OCI-LY7 (cell line): ENCODE measurements around the gene ELMO2. TPM values are rescaled to one million over a fixed set of nuclear protein-coding genes. Genes with fewer than 3 reads are reported as not detected.
A peak's percentile ranks its signal among the peaks of the same experiment; 100 is the strongest.

ENCODE experiments used
- Bru-seq: library from RNA; stranded (reverse); fragments of 400-500 nt; gene quantifications from one replicate; lab custom pipeline; 2021; lab: Mats Ljungman, UMichigan
- BruChase-seq, 2 experiments: library from RNA; stranded (reverse); fragments of 400-500 nt; gene quantifications; one replicate each; lab custom pipeline; 2021; lab: Mats Ljungman, UMichigan
- BruUV-seq: library from RNA; stranded (reverse); fragments of 400-500 nt; replicated peaks from 2 replicates; lab custom pipeline; 2021; lab: Mats Ljungman, UMichigan
- CTCF ChIA-PET: fragments of 300-600 bp; sonication (Branson Sonifier 250); formaldehyde crosslinking; loops from one replicate; lab custom pipeline; 2022; ENCODE audit warnings: antibody characterized with exemption; ENCODE audit not compliant: unreplicated experiment; lab: Charles Lee
- POLR2A ChIA-PET: fragments of 300-600 bp; sonication (Branson Sonifier 250); formaldehyde crosslinking; loops from one replicate; lab custom pipeline; 2022; ENCODE audit warnings: antibody characterized with exemption; lab: Charles Lee
- DNase-seq: peaks from one replicate; pipeline ENCODE4 v3.0.0-alpha.2; 2015; ENCODE audit warnings: low spot score
- H2AFZ ChIP-seq: fragments of 200-600 bp; sonication (generic), shearing (Covaris generic); 2 replicates; pipeline ENCODE4 v1.6.1; 2014; ENCODE audit warnings: mild to moderate bottlenecking, antibody characterized with exemption, low read length, moderate library complexity
- H3K27ac ChIP-seq: fragments of 200-600 bp; sonication (generic); 2 replicates; pipeline ENCODE4 v1.5.1; 2014; ENCODE audit warnings: mixed run types, low read depth, mild to moderate bottlenecking, moderate library complexity, low read length, inconsistent platforms; ENCODE audit not compliant: poor library complexity, severe bottlenecking
- H3K36me3 ChIP-seq: fragments of 200-600 bp; sonication (generic); 2 replicates; pipeline ENCODE4 v1.6.1; 2014; ENCODE audit warnings: mild to moderate bottlenecking, antibody characterized with exemption, low read length, moderate library complexity, mixed read lengths; ENCODE audit not compliant: insufficient read depth
- H3K4me1 ChIP-seq: fragments of 200-600 bp; sonication (generic); 2 replicates; pipeline ENCODE4 v1.5.1; 2014; ENCODE audit warnings: mild to moderate bottlenecking, low read length; ENCODE audit not compliant: insufficient read depth, poor library complexity, severe bottlenecking
- H3K4me2 ChIP-seq: fragments of 200-600 bp; sonication (generic); 2 replicates; pipeline ENCODE4 v1.6.1; 2014; ENCODE audit warnings: mild to moderate bottlenecking, low read length
- H3K4me3 ChIP-seq: fragments of 200-600 bp; sonication (generic); 2 replicates; pipeline ENCODE4 v1.5.1; 2014; ENCODE audit warnings: mild to moderate bottlenecking, low read depth, low read length; ENCODE audit not compliant: poor library complexity, severe bottlenecking
- H3K79me2 ChIP-seq: fragments of 200-600 bp; sonication (generic); 2 replicates; pipeline ENCODE4 v1.6.1; 2016; ENCODE audit warnings: low read depth, mild to moderate bottlenecking, low read length, moderate library complexity, mixed read lengths; ENCODE audit not compliant: insufficient read depth
- H3K9me2 ChIP-seq: fragments of 200-600 bp; sonication (generic); 2 replicates; pipeline ENCODE4 v1.6.1; 2016; ENCODE audit warnings: mild to moderate bottlenecking, low read length, mixed read lengths; ENCODE audit not compliant: insufficient read depth
- H3K9me3 ChIP-seq: fragments of 200-600 bp; sonication (generic); 2 replicates; pipeline ENCODE4 v1.6.1; 2014; ENCODE audit warnings: mild to moderate bottlenecking, mixed run types, low read length, mixed read lengths
- H4K20me1 ChIP-seq: fragments of 200-600 bp; sonication (generic); 2 replicates; pipeline ENCODE4 v1.6.1; 2014; ENCODE audit warnings: mild to moderate bottlenecking, antibody characterized with exemption, low read length, moderate library complexity, mixed read lengths; ENCODE audit not compliant: insufficient read depth
- CTCF ChIP-seq: fragments of 200-600 bp; sonication (generic); conservative IDR thresholded peaks from 2 replicates; pipeline ENCODE4 v1.5.1; 2014; ENCODE audit warnings: mild to moderate bottlenecking, antibody characterized with exemption, low read length, moderate library complexity, mixed read lengths
- EZH2phosphoT487 ChIP-seq: fragments of 200-600 bp; sonication (generic); IDR thresholded peaks from 2 replicates; pipeline ENCODE4 v1.6.1; 2018; ENCODE audit warnings: low read depth, borderline replicate concordance, mild to moderate bottlenecking, mixed run types, antibody characterized with exemption, low read length, moderate library complexity, mixed read lengths
- intact Hi-C: fragments of 100-400 bp; cut with micrococcal nuclease; formaldehyde crosslinking; loops from one replicate; pipeline ENCODE4 v1.10.0; 2022; ENCODE audit not compliant: unreplicated experiment
- long read RNA-seq: library from polyadenylated mRNA; stranded (forward); transcript quantifications from one replicate; pipeline ENCODE4 v2.0.0, GENCODE V29; 2022
- total RNA-seq, 2 experiments: library from RNA; depleted of rRNA in 1 of 2; stranded (reverse); fragments of >200 nt in 1 of 2; shearing (Covaris generic) in 1 of 2; gene quantifications; 2 replicates each; pipeline ENCODE4 v1.2.3, GENCODE V29; 2014 to 2022

ELMO2 gene
- total RNA-seq (2014; rRNA removed; shearing (Covaris generic)) (16.0 and 18.9 TPM in 2 replicates), total RNA-seq (2022) (33.5 and 36.4 TPM in 2 replicates), Bru-seq, nascent RNA (percentile 66 among the genes with signal in this experiment), BruChase-seq, experiment 1, labeled RNA remaining after a 6-hour chase (percentile 64 among the genes with signal in this experiment), BruChase-seq, experiment 2, labeled RNA remaining after a 2-hour chase (percentile 66 among the genes with signal in this experiment)
- long read RNA-seq, transcript ELMO2-204 (21 exons, 3,574 nt) = minor isoform, 9 of 80 reads
- long read RNA-seq, transcript ELMO2-201 (22 exons, 3,669 nt) = major isoform, 17 of 80 reads
- long read RNA-seq, partial matches to known transcripts = 10 of 80 reads
- long read RNA-seq, other reads (novel, unspliced or antisense) = 41 of 80 reads

- Histone ChIP-seq H3K4me2 (peak within 1 kb of the TSS; percentile 89), H3K79me2 (peaks cover 6% of the 10 kb centered on the region; the same call in 1 of the 2 replicates), H3K4me1 (peaks cover 36% of the 10 kb centered on the region), H3K9me2 (no peaks in the 10 kb centered on the region), H4K20me1 (0 out of 2 replicates have a peak, but pooled peaks cover 4% of the 10 kb centered on the region), H3K4me3 (peak within 1 kb of the TSS; percentile 83), H3K27ac (no peak within 1 kb of the TSS), H2AFZ (peak within 1 kb of the TSS; percentile 96), H3K9me3 (no peaks in the 10 kb centered on the region), H3K36me3 (peaks cover 3% of the 10 kb centered on the region; the same call in 1 of the 2 replicates)
- POLR2A ChIA-PET = interaction anchor here (0.5 to 1.4 kb wide), 3 partner anchors 56 to 410 kb away, joined by 3 to 5 read pairs (median 3); no protein-coding TSS in a partner anchor
- CTCF ChIA-PET = no interaction called here
- peak; percentile 96 for DNase-seq
- intact Hi-C loops = loop anchor here (2.0 kb wide), 2 partner anchors 42 to 434 kb away; partner anchors contain the start of gene ZNF335
- no peak for TF ChIP-seq CTCF
- no peak for TF ChIP-seq EZH2phosphoT487
- no TSS peak for BruUV-seq
Observed at GRCh38 chr20:46406200-46406985, at the start of gene ELMO2. ELMO2 (minus strand) TSS chr20:46406615; CDS start chr20:46394482, 12,133 bp downstream.

GRCh38 chr20:46455729-46456128 is 49.3 kb upstream of the ELMO2 start:
- no TSS peak for BruUV-seq
- Histone ChIP-seq H3K9me3 (no peaks in the 10 kb centered on the region), H3K4me2 (no peak overlapping the region), H3K4me1 (no peaks in the 10 kb centered on the region), H3K36me3 (no peaks in the 10 kb centered on the region), H3K79me2 (no peaks in the 10 kb centered on the region), H4K20me1 (no peaks in the 10 kb centered on the region), H2AFZ (no peak overlapping the region), H3K27ac (no peak overlapping the region), H3K4me3 (no peak overlapping the region), H3K9me2 (no peaks in the 10 kb centered on the region)
- intact Hi-C loops = no loop called here
- POLR2A ChIA-PET = no interaction called here
- CTCF ChIA-PET = no interaction called here
- TF ChIP-seq EZH2phosphoT487 = no peak
- TF ChIP-seq CTCF = no peak
- DNase-seq = no peak
